Tongue (tissue), 2 donors: Measurements from ENCODE around the gene HTR5A. TPM values are rescaled to one million over a fixed set of nuclear protein-coding genes. Genes with fewer than 3 reads are reported as not detected.
"Not testable (repeated sequence)": the region's sequence is repeated elsewhere in the genome, so short reads cannot be mapped to it uniquely, and the experiment has no call there.

ENCODE experiments used
- DNase-seq: peaks from one replicate; pipeline ENCODE4 v3.0.0-alpha.2; 2015
- total RNA-seq: library from RNA; depleted of rRNA; stranded (reverse); fragments of >200 nt; gene quantifications from one replicate; pipeline ENCODE4 v1.2.3, GENCODE V29; 2014

HTR5A gene
- total RNA-seq: not detected

GRCh38 chr7:155069992-155070751 lies at the start of gene HTR5A:
Gene HTR5A, plus strand, starts transcription at chr7:155070324. Its CDS starts 576 bp downstream, at chr7:155070900.
- DNase-seq: peak; percentile 95

GRCh38 chr7:155020996-155021395 lies 49.1 kb upstream of the HTR5A start:
- DNase-seq: no peak

- no peak for DNase-seq
These were observed 48.4 kb upstream of the HTR5A start for GRCh38 chr7:155021699-155022145.

- DNase-seq: no peak
These were observed 42.2 kb upstream of the HTR5A start for GRCh38 chr7:155027879-155028278.

- no peak for DNase-seq
These were observed 37.1 kb upstream of the HTR5A start for GRCh38 chr7:155032978-155033377.

GRCh38 chr7:155034495-155034894 lies 35.6 kb upstream of the HTR5A start:
- not testable (repeated sequence) for DNase-seq

- DNase-seq: no peak
These were observed 31.8 kb upstream of the HTR5A start for GRCh38 chr7:155038335-155038734.

- DNase-seq: no peak
These were observed 26.4 kb upstream of the HTR5A start for GRCh38 chr7:155043756-155044155.

- DNase-seq: no peak
These were observed 22.1 kb upstream of the HTR5A start for GRCh38 chr7:155048006-155048405.

GRCh38 chr7:155051355-155051754 lies 18.8 kb upstream of the HTR5A start:
- no peak for DNase-seq

- no peak for DNase-seq
These were observed 17.1 kb upstream of the HTR5A start for GRCh38 chr7:155053002-155053401.

GRCh38 chr7:155054761-155055160 lies 15.4 kb upstream of the HTR5A start:
- DNase-seq: no peak

GRCh38 chr7:155057076-155057475 lies 13.0 kb upstream of the HTR5A start:
- DNase-seq: no peak

GRCh38 chr7:155058896-155059295 lies 11.2 kb upstream of the HTR5A start:
- no peak for DNase-seq

- DNase-seq: no peak
These were observed 10.4 kb upstream of the HTR5A start for GRCh38 chr7:155059703-155060102.

GRCh38 chr7:155062411-155062810 lies 7.7 kb upstream of the HTR5A start:
- no peak for DNase-seq

GRCh38 chr7:155064186-155064585 lies 5.9 kb upstream of the HTR5A start:
- DNase-seq: no peak

- peak; percentile 40 for DNase-seq
These were observed 3.6 kb upstream of the HTR5A start for GRCh38 chr7:155066417-155066950.

- no peak for DNase-seq
These were observed 1.1 kb downstream of the HTR5A start for GRCh38 chr7:155071121-155071651.

- DNase-seq: no peak
These were observed 1.9 kb downstream of the HTR5A start for GRCh38 chr7:155071916-155072571.

- no peak for DNase-seq
These were observed 3.8 kb downstream of the HTR5A start for GRCh38 chr7:155073922-155074321.

- no peak for DNase-seq
These were observed 13.9 kb downstream of the HTR5A start for GRCh38 chr7:155084021-155084420.

- no peak for DNase-seq
These were observed 14.8 kb downstream of the HTR5A start for GRCh38 chr7:155084969-155085368.
